ENCODE data around the gene RBM33. TPM values are rescaled to one million over a fixed set of nuclear protein-coding genes. Genes with fewer than 3 reads are reported as not detected.

The RBM33 gene
- total RNA-seq, 1 donor, result 21.9 TPM

DNA sequence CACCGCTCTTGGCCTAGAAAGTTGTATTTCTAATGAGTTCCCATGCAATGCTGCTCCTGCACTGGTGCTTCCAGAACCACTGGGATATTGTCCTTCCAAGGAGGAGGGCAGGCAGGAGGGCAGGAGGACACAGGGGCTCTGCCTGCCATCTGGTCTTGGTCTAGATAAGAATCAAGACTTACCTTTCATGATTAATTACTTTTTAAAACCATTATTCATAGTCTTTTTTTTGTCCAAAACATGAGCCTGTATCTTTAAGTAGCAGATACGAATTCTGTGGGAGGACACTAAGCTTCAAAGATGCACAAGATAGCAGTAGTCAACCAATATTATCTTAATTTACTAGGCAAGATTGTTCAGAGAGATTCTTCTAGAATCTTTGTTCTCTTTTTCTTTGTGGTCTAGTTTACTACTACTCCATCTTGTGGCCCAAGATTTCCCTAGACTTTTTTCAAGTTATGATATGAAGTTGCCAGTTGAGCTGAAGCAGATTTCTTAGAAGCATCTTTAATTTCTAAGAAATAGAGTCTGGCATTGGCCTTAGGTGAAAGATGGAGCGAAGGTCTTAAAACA lies 57.6 kb downstream of the RBM33 start:
- TF ChIP-seq, protein P1, sequence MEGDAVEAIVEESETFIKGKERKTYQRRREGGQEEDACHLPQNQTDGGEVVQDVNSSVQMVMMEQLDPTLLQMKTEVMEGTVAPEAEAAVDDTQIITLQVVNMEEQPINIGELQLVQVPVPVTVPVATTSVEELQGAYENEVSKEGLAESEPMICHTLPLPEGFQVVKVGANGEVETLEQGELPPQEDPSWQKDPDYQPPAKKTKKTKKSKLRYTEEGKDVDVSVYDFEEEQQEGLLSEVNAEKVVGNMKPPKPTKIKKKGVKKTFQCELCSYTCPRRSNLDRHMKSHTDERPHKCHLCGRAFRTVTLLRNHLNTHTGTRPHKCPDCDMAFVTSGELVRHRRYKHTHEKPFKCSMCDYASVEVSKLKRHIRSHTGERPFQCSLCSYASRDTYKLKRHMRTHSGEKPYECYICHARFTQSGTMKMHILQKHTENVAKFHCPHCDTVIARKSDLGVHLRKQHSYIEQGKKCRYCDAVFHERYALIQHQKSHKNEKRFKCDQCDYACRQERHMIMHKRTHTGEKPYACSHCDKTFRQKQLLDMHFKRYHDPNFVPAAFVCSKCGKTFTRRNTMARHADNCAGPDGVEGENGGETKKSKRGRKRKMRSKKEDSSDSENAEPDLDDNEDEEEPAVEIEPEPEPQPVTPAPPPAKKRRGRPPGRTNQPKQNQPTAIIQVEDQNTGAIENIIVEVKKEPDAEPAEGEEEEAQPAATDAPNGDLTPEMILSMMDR (IDR thresholded peaks at IDR 0.05; ENCODE audit: insufficient read depth, low read length), result no peak
- DNase-seq (ENCODE audit: low read depth), result peak; percentile 18
- no peak overlapping the region for H3K4me3 ChIP-seq (ENCODE audit: low read depth, low read length)

DNA sequence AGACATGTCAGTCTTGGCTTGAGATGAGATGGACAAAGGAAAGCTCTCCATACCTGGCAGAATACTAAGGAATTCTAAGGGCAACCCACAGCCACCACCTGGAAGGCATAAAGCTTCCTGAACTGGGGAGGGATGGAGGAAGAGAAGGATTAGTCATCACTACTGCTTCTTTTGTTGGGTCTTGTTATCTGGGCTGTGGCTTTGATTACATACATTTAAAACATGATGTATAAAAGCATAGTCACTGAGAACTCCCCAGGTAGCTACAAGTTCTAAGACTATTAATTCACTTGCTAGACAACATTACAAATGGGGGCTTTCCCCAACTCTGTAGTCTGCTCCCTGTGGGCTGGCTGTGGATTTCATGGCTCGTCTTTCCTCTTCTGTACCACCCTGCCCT lies 58.2 kb downstream of the RBM33 start:
- H3K4me3 ChIP-seq (ENCODE audit: low read depth, low read length), result no peak overlapping the region
- TF ChIP-seq, protein P1 (IDR thresholded peaks at IDR 0.05; ENCODE audit: insufficient read depth, low read length), result no peak
- DNase-seq (ENCODE audit: low read depth), result peak; percentile 12

DNA sequence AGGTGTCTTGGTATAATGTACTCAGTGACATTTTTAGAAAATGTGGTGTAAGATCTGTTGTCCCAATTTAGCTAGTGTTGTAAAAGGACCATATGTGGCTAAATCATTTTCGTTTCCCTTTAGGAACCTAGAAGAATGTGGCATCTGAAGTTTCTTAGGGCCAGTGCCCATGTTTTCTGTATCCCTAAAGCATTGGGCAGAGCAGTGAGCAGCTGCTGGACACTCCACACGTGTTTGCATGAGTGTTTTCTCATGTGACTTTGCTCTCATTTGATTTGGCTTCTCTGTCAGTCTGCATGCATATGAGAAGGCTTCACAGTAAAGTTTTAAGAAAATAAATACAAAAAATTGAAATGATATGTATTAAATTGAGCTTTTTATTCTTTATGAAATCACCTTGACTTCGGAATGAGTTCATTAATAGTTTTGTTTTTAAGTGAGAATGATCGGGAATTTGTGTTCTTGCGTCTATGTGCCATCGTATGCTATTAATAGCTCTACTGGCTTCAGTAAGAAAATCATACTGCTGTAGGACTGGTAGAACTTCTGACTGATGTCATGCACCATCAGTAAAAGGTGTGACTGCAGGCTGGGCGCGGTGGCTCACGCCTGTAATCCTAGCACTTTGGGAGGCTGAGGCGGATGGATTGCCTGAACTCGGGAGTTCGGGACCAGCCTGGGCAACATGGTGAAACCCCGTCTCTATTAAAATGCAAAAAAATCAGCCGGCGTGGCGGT lies 61.3 kb downstream of the RBM33 start:
- no peak overlapping the region for H3K4me3 ChIP-seq (ENCODE audit: low read depth, low read length)
- no peak for DNase-seq (ENCODE audit: low read depth)
- TF ChIP-seq, protein P1 (IDR thresholded peaks at IDR 0.05; ENCODE audit: insufficient read depth, low read length), result no peak

DNA sequence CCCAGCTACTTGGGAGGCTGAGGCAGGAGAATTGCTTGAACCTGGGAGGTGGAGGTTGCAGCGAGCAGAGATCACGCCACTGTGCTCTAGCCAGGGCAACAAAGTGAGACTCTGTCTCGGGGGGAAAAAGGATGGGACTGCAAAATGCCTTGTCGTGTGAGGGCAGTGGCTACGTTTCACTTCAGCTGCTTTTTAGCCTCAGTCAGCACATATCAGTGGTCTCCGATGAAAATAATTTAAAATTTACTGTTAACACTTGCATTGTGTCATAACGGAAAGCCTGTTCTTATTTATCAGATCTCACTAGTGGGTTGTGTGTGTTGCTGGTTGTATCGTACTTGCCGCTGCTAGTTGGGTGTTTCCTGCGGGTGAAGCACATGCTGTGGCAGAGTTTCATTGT lies 61.9 kb downstream of the RBM33 start:
- no peak for DNase-seq (ENCODE audit: low read depth)
- TF ChIP-seq, protein P1 (IDR thresholded peaks at IDR 0.05; ENCODE audit: insufficient read depth, low read length), result no peak
- no peak overlapping the region for H3K4me3 ChIP-seq (ENCODE audit: low read depth, low read length)

DNA sequence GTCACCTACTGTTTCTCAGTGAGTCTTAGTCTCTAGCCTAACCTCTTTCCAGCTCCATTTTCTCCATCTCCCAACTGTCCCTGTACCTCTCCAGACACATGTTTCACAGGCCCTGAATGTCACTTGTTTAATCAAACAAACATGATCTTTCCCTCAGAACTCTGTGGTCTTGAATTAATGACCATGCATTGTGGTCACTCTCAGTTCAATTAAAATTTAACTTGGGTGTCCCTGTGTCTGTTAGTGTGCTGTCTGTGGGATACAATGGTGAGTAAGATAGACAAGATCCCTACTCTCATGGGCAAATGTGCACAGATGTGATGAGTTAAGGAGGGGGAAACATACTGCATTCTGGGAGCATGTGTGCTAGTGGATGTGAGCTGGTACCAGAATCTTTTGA lies 65.0 kb downstream of the RBM33 start:
- TF ChIP-seq, protein P1 (IDR thresholded peaks at IDR 0.05; ENCODE audit: insufficient read depth, low read length), result no peak
- no peak overlapping the region for H3K4me3 ChIP-seq (ENCODE audit: low read depth, low read length)
- no peak for DNase-seq (ENCODE audit: low read depth)

DNA sequence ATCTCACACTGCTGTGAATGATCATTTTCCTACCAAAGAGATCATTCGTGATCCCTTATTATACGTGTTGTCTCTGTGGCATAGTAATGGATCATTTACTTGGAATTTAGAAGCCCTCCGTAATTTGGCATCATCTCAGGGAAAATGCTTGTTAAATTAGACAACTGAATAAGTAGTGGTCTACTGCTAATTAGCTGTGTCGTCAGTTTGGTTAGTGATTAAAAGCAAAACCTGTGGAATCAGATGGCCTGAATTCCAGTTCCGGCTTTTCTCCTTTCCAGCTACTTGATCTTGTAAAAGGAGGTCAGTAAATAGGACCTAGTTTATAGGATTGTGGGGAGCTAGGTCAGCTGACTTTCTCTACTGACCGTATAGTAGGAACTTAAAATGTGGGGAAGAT lies 65.6 kb downstream of the RBM33 start:
- TF ChIP-seq, protein P1 (IDR thresholded peaks at IDR 0.05; ENCODE audit: insufficient read depth, low read length), result no peak
- no peak for DNase-seq (ENCODE audit: low read depth)
- H3K4me3 ChIP-seq (ENCODE audit: low read depth, low read length), result no peak overlapping the region

Measured in fibroblast of the aortic adventitia (primary cell).